Activated naive CD8-positive, alpha-beta T cell treated with anti-CD3 and anti-CD28 coated beads, Interleukin-2, amount 10 ng/mL, durations not matched to agents 7 days and 5 days (primary cell): Measurements from ENCODE around the gene STARD5. TPM values are rescaled to one million over a fixed set of nuclear protein-coding genes. Genes with fewer than 3 reads are reported as not detected.
A peak's percentile ranks its signal among the peaks of the same experiment; 100 is the strongest.

Experiments used
- ATAC-seq: fragments of 150-1000 bp; cut with Tn5 transposase; one replicate; pipeline ENCODE4 v1.10.0; 2021; ENCODE audit warnings: low read depth, moderate library complexity
- POLR2A ChIA-PET: fragments of 350-600 bp; sonication (Branson Sonifier 250); formaldehyde crosslinking; loops from one replicate; lab custom pipeline; 2021; ENCODE audit warnings: antibody characterized with exemption; lab: Charles Lee
- DNase-seq: peaks from one replicate; pipeline ENCODE4 v3.0.0; 2021
- H3K27ac Mint-ChIP-seq: one replicate; pipeline ENCODE4 v1.8.0; 2022; ENCODE audit warnings: mild to moderate bottlenecking, mixed read lengths
- H3K27me3 Mint-ChIP-seq: one replicate; pipeline ENCODE4 v1.8.0; 2022; ENCODE audit warnings: mild to moderate bottlenecking, moderate library complexity, mixed read lengths
- H3K36me3 Mint-ChIP-seq: one replicate; pipeline ENCODE4 v1.8.0; 2021; ENCODE audit warnings: mild to moderate bottlenecking, mixed read lengths
- H3K4me1 Mint-ChIP-seq: one replicate; pipeline ENCODE4 v1.8.0; 2021; ENCODE audit warnings: mixed read lengths
- H3K4me3 Mint-ChIP-seq: one replicate; pipeline ENCODE4 v1.8.0; 2022; ENCODE audit warnings: mild to moderate bottlenecking, moderate library complexity, mixed read lengths
- H3K9me3 Mint-ChIP-seq: one replicate; pipeline ENCODE4 v1.8.0; 2021; ENCODE audit warnings: mixed read lengths
- total RNA-seq, 2 experiments: library from RNA; stranded (reverse); gene quantifications; one replicate each; pipeline ENCODE4 v1.2.3, GENCODE V29; 2021

The STARD5 gene
- total RNA-seq, 2 experiments from 2014 or later, result 5.4 to 7.2 TPM

DNA sequence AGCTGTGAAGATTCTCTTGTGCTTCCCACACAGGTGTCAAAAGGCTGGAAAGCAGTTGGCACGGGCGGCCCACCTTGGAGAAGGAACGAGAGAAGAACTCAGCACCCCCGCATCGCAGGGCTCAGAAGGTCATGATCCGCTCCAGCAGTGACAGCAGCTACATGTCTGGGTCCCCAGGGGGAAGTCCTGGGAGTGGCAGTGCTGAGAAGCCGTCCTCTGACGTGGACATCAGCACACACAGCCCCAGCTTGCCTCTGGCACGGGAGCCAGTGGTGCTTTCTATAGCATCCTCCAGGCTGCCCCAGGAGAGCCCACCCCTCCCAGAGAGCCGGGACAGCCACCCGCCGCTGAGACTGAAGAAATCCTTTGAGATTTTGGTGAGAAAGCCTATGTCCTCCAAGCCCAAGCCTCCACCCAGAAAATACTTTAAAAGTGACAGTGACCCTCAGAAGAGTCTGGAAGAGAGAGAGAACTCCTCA, 31.4 kb downstream of the STARD5 start:
- Mint-ChIP-seq H3K27ac (peak overlapping the region; percentile 98), H3K27me3 (no peaks in the 10 kb centered on the region), H3K9me3 (peaks cover 4% of the 10 kb centered on the region), H3K4me1 (peaks cover 62% of the 10 kb centered on the region), H3K36me3 (peaks cover 22% of the 10 kb centered on the region), H3K4me3 (peak overlapping the region; percentile 100)
- peak; percentile 63 for DNase-seq
- peak; percentile 33 for ATAC-seq
- POLR2A ChIA-PET, result interaction anchor here (1.0 to 8.4 kb wide), 10 partner anchors 10 to 293 kb away, joined by 3 to 97 read pairs (median 6); partner anchors contain the start of gene STARD5

DNA sequence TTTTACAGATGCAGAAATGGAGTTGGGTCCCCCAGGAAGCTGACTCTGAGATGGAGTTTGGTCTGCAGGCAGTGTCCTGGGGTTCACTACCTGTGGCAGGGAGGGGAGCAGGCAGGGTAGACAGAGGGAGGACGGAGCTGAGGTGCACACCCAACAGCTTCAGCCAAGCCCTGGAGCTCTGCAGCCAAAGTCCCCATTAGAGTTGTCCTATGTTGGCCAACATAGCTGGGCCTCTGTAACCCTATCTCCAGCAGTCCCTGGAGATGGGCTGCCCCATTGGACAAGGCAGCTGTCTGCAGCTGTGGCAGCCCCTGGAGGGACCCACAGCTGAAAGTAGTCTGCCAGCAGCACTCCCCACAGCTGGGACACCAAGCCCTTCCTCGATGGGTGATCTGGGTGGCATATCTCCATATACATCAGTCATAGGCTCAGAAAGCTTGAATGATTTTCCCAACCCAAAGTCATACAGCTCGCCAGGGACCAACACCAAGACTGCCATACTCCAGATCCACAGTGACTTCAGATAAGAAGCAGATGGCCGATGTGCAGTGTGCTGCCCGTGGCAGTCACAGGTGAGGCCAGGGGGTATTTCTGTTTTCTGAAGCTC, 31.9 kb downstream of the STARD5 start:
- peaks cover 18% of the 10 kb centered on the region for H3K36me3 Mint-ChIP-seq
- peaks cover 4% of the 10 kb centered on the region for H3K9me3 Mint-ChIP-seq
- H3K27ac Mint-ChIP-seq, result peak overlapping the region; percentile 98
- H3K4me3 Mint-ChIP-seq, result peak overlapping the region; percentile 100
- DNase-seq (no peak), ATAC-seq (no peak)
- peaks cover 67% of the 10 kb centered on the region for H3K4me1 Mint-ChIP-seq
- POLR2A ChIA-PET, result interaction anchor here (1.0 to 8.4 kb wide), 10 partner anchors 8 to 290 kb away, joined by 3 to 97 read pairs (median 6); partner anchors contain the start of gene STARD5
- no peaks in the 10 kb centered on the region for H3K27me3 Mint-ChIP-seq

DNA sequence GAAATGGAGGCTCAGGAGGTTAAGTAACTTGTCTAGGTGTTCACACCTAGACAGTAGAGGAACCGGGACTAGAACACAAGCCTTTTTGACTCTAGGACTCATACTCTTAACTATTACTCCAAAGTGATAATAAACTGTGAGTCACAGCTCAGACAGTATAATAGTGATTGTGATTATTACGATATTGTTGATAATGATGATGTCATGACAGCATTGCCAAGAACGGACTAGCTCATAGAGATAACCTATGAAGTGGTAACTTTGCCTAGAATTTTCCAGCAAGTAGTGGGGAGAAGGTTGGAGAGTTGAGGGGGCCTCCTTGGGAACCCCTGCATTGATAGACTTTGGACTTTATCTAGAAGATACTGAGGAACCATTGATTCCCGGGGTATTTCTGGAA, 34.0 kb downstream of the STARD5 start:
- Mint-ChIP-seq H3K27ac (no peak overlapping the region), H3K27me3 (no peaks in the 10 kb centered on the region), H3K36me3 (peaks cover 16% of the 10 kb centered on the region), H3K4me1 (peaks cover 72% of the 10 kb centered on the region), H3K4me3 (no peak overlapping the region), H3K9me3 (peaks cover 6% of the 10 kb centered on the region)
- no peak for ATAC-seq
- POLR2A ChIA-PET, result interaction anchor here (0.7 to 8.4 kb wide), 2 partner anchors 14 to 20 kb away, joined by 3 to 97 read pairs; no protein-coding TSS in a partner anchor
- DNase-seq, result no peak

DNA sequence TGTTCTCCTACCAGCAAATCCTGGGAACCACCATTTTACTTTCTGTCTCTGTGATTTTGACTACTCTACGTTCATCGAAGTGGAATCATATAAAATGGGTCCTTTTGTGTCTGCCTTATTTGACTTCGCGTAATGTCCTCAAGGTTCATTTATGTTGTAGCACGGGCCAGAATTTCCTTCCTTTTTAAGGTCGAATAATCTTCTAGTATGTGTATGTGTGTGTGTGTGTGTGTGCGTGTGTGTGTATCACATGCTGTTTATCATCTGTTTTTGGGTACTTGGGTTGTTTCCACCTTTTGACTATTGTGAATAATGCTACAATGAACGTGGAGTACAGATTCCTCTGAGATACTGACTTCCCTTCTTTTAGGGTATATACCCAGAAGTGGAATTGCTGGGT, 35.3 kb downstream of the STARD5 start:
- Mint-ChIP-seq H3K9me3 (peaks cover 6% of the 10 kb centered on the region), H3K27ac (no peak overlapping the region), H3K4me1 (peaks cover 68% of the 10 kb centered on the region), H3K4me3 (no peak overlapping the region), H3K27me3 (no peaks in the 10 kb centered on the region), H3K36me3 (peaks cover 13% of the 10 kb centered on the region)
- DNase-seq (no peak), ATAC-seq (no peak)
- POLR2A ChIA-PET, result no interaction called here

DNA sequence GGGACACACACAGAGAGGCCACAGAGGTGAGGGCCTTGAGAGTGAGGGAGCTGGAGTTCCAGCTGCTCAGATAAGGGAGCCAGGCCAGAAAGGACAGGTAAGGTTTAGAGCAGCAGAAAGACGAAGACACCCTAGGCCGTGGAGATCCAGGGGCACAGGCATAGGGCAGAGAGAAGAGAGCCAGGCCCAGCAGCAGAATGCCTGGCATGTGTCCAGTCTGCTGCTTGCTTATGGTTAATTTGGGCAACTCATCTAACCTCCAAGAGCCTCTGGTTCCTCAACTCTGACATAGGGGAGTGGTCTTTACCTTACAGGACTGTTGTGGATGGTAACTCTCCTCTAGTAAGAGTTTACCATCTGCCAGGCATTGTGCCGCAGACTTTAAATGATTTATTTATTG, 35.9 kb downstream of the STARD5 start:
- ATAC-seq (no peak), DNase-seq (no peak)
- peaks cover 13% of the 10 kb centered on the region for H3K36me3 Mint-ChIP-seq
- H3K9me3 Mint-ChIP-seq, result peaks cover 6% of the 10 kb centered on the region
- H3K4me3 Mint-ChIP-seq, result no peak overlapping the region
- H3K27ac Mint-ChIP-seq, result peak overlapping the region; percentile 35
- POLR2A ChIA-PET, result interaction anchor here (1.3 to 3.0 kb wide), 2 partner anchors 12 to 23 kb away, joined by 3 to 57 read pairs; no protein-coding TSS in a partner anchor
- H3K4me1 Mint-ChIP-seq, result peaks cover 67% of the 10 kb centered on the region
- H3K27me3 Mint-ChIP-seq, result no peaks in the 10 kb centered on the region

DNA sequence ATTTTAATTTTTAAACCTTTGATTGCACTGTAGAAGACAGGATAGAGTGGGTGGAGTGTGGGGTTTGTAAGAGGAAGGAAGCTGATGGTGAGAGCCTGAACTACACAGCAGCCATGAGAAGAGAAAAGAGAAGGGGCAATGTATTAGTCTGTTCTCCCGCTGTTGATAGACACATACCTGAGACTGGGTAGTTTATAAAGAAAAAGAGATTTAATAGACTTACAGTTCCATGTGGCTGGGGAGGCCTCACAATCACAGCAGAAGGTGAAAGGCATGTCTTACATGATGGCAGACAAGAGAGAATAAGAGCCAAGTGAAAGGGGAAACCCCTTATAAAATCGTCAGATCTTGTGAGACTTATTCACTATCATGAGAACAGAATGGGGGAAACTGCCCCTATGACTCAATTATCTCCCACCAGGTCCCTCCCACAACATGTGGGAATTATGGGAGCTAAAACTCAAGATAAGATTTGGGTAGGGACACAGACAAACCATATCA, 37.3 kb downstream of the STARD5 start:
- ATAC-seq (peak; percentile 87), DNase-seq (no peak)
- Mint-ChIP-seq H3K27ac (peak overlapping the region; percentile 87), H3K4me1 (peaks cover 55% of the 10 kb centered on the region), H3K27me3 (no peaks in the 10 kb centered on the region), H3K9me3 (peaks cover 6% of the 10 kb centered on the region), H3K4me3 (peak overlapping the region; percentile 59), H3K36me3 (peaks cover 13% of the 10 kb centered on the region)
- POLR2A ChIA-PET, result interaction anchor here (1.1 to 3.0 kb wide), 6 partner anchors 9 to 37 kb away, joined by 3 to 57 read pairs (median 6); partner anchors contain the start of gene STARD5

DNA sequence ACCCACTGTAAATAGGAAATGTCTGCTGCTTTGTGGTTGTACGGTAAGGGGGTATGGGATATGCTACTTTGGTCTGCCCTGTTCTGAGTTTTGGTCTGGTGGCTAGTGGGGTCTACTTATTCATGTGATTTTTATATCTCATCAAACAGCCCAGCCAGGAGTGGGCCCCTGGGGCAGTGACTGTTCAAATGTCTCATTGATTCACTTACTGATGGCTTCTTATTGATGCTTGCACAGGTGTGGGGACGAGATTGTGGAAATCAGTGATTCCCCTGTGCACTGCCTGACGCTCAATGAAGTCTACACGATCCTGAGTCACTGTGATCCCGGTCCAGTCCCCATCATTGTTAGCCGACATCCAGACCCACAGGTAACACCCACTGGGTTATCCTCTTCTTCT, 38.5 kb downstream of the STARD5 start:
- Mint-ChIP-seq H3K9me3 (peaks cover 6% of the 10 kb centered on the region), H3K4me3 (peak overlapping the region; percentile 47), H3K27me3 (no peaks in the 10 kb centered on the region), H3K36me3 (peaks cover 13% of the 10 kb centered on the region), H3K4me1 (peaks cover 47% of the 10 kb centered on the region), H3K27ac (peak overlapping the region; percentile 87)
- POLR2A ChIA-PET, result interaction anchor here (3.0 kb wide), 1 partner anchor 15 kb away, joined by 57 read pairs; no protein-coding TSS in a partner anchor
- DNase-seq (no peak), ATAC-seq (no peak)

DNA sequence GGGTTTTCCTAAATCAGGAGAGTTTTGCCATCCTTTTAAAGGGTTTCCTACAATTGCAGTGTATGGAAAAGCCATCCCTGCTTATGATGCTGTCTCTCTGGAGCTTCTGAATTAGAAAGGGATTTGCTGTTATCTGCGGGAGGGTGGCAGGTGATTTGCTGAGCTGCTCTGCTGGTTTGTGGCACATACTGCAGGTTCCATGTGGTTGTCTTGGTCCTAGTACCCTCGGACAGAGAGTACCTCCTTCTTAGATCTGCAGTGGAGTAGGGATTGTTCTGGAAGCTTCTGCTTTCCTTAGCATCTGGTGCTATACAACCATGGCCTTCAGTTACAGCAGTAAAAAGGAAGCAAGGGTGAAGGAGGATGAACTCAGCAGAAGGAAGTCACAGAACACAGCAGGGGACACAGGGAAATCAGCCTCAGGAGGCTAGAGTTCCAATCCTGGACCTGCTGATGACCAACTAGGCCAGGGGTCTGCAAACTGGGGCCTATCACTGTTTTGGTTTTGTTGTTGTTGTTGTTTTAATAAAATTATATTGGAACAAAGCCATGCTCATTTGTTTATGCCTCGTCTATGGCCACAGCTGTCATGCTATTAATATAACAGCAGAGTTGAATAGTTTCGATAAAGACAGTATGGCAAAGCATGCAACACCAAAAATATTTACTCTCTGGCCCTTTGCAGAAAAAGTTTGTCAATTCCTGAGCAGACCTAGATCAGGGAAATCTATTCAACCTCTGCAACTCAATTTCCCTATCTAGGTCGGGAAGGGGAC, 39.5 kb downstream of the STARD5 start:
- Mint-ChIP-seq H3K4me3 (no peak overlapping the region), H3K9me3 (peaks cover 6% of the 10 kb centered on the region), H3K27me3 (no peaks in the 10 kb centered on the region), H3K27ac (peak overlapping the region; percentile 32), H3K4me1 (peaks cover 41% of the 10 kb centered on the region), H3K36me3 (peaks cover 11% of the 10 kb centered on the region)
- no peak for DNase-seq
- POLR2A ChIA-PET, result interaction anchor here (1.8 to 4.6 kb wide), 2 partner anchors 10 to 18 kb away, joined by 10 to 44 read pairs; no protein-coding TSS in a partner anchor
- no peak for ATAC-seq

DNA sequence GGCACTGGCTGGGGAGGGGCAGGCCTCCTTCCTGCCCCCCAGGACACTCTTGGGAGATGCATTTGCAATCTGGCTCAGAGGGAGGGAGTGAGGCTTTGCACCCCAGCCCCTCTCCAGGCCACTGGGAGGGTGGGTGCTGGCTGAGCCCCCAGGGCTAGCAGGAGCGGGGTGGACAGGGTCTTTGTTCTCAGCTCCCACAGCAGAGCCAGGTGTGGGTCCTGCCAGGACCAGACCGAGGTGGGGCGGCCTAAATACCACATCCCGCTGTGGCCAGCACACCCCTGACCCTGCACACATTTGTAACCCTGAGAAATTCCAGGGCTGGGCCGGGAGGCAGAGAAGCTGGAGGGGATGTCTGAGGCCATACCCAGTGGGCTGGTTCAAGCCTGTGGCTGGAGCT, 41.0 kb downstream of the STARD5 start:
- Mint-ChIP-seq H3K4me3 (no peak overlapping the region), H3K9me3 (peaks cover 3% of the 10 kb centered on the region), H3K27ac (no peak overlapping the region), H3K27me3 (no peaks in the 10 kb centered on the region), H3K36me3 (peaks cover 7% of the 10 kb centered on the region), H3K4me1 (peaks cover 36% of the 10 kb centered on the region)
- DNase-seq (no peak), ATAC-seq (no peak)
- POLR2A ChIA-PET, result interaction anchor here (1.8 to 4.6 kb wide), 2 partner anchors 11 to 19 kb away, joined by 10 to 44 read pairs; no protein-coding TSS in a partner anchor

DNA sequence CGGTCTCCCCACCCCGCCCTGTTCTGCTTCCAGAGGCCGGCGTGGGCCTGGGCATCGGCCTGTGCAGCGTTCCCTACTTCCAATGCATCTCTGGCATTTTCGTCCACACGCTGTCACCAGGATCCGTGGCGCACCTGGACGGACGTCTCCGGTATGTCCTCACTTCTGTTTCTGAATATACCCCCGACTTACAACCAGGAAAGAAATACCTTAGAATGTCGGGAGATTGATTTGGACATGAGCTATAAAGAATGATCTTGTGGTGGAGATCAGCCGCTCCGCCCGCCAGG, 41.4 kb downstream of the STARD5 start:
- ATAC-seq, result no peak
- POLR2A ChIA-PET, result interaction anchor here (1.8 to 4.6 kb wide), 2 partner anchors 12 to 20 kb away, joined by 10 to 44 read pairs; no protein-coding TSS in a partner anchor
- Mint-ChIP-seq H3K27ac (no peak overlapping the region), H3K36me3 (peaks cover 6% of the 10 kb centered on the region), H3K4me1 (peaks cover 33% of the 10 kb centered on the region), H3K27me3 (no peaks in the 10 kb centered on the region), H3K9me3 (peaks cover 5% of the 10 kb centered on the region), H3K4me3 (no peak overlapping the region)
- no peak for DNase-seq

DNA sequence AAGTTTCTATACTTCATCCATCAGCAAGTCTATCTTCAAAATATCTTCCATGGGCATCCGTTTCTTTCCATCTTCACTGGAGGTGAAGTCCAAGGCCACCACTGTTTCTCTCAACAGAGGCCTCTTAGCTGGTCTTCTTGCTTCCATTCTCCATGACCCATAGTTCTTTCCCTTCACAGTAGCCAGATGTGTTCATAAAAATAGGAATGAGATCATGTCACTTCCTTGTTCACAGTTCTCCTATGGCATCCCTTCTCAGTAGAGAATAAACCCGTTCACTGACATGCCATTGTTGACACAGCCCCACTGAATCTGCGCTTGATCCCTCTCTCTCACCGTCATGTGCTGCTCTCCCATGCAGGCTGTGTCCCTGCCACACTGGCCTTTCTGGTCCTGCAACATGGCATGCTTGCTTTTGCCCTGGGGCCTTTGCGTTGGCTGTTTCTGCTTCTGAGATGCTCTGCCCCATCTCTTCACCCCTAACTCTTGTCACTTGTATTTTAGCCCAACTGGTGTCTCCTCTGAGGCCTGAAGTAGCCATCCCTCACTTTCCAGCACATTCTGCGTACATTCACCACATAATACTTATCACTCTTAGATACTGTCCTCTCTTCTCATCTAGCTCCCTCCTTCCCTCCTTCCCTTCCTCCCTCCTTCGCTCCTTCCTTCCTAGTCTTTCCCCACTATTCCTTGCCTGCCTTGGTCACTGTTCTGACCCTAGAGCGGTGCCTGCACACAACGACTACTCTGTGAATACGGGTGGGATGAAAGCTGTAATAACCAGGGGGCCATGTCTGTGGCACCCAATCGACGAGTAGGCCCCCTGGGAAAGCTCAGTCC, 42.0 kb downstream of the STARD5 start:
- POLR2A ChIA-PET, result interaction anchor here (1.8 to 4.6 kb wide), 2 partner anchors 12 to 20 kb away, joined by 10 to 44 read pairs; no protein-coding TSS in a partner anchor
- Mint-ChIP-seq H3K9me3 (peaks cover 7% of the 10 kb centered on the region), H3K4me1 (peaks cover 28% of the 10 kb centered on the region), H3K27me3 (no peaks in the 10 kb centered on the region), H3K36me3 (peaks cover 8% of the 10 kb centered on the region), H3K27ac (no peak overlapping the region), H3K4me3 (no peak overlapping the region)
- no peak for DNase-seq
- no peak for ATAC-seq

DNA sequence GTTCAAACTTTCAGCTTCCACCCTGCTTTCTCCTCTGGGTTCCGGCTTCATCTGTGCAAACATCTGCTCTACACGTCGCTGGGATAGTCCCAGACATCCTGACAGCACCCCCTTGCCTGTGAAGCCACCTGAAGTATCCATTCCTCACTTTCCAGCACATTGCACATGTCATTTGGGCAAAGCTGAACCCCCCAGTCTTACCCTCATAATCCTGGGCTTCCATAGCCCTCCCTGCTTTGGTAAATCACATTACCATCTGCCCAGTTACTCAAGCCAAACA, 42.5 kb downstream of the STARD5 start:
- POLR2A ChIA-PET, result interaction anchor here (4.6 kb wide), 1 partner anchor 13 kb away, joined by 44 read pairs; no protein-coding TSS in a partner anchor
- peaks cover 22% of the 10 kb centered on the region for H3K4me1 Mint-ChIP-seq
- no peak for ATAC-seq
- H3K9me3 Mint-ChIP-seq, result peaks cover 7% of the 10 kb centered on the region
- no peak for DNase-seq
- no peak overlapping the region for H3K4me3 Mint-ChIP-seq
- peaks cover 9% of the 10 kb centered on the region for H3K36me3 Mint-ChIP-seq
- H3K27ac Mint-ChIP-seq, result peak overlapping the region; percentile 27
- no peaks in the 10 kb centered on the region for H3K27me3 Mint-ChIP-seq
